ENCODE results near the gene NKAIN4. TPM values are rescaled to one million over a fixed set of nuclear protein-coding genes. Genes with fewer than 3 reads are reported as not detected.

NKAIN4 gene
- total RNA-seq, 2 experiments from 2014 or later: not detected

- CTCF ChIA-PET: interaction anchor here (1.6 kb wide), 1 partner anchor 18 kb away, joined by 5 read pairs; no protein-coding TSS in a partner anchor
- H3K9me3 Mint-ChIP-seq (ENCODE audit: low read depth): no peaks in the 10 kb centered on the region
- no peaks in the 10 kb centered on the region for H3K27me3 Mint-ChIP-seq
Measured at GRCh38 chr20:63205896-63206295, 48.4 kb downstream of the NKAIN4 start.

GRCh38 chr20:63204362-63204761 is 49.9 kb downstream of the NKAIN4 start:
- Mint-ChIP-seq H3K4me3 (no peak overlapping the region), H3K36me3 (peaks cover 23% of the 10 kb centered on the region), H3K9me3 (ENCODE audit: low read depth) (no peaks in the 10 kb centered on the region), H3K27me3 (no peaks in the 10 kb centered on the region), H3K4me1 (peaks cover under 1% of the 10 kb centered on the region), H3K27ac (no peak overlapping the region)
- ATAC-seq (no peak), DNase-seq (no peak)
- CTCF ChIA-PET: interaction anchor here (0.8 kb wide), 1 partner anchor 19 kb away, joined by 5 read pairs; no protein-coding TSS in a partner anchor

More at GRCh38 chr20:63205896-63206295, 48.4 kb downstream of the NKAIN4 start:
- H3K4me1 Mint-ChIP-seq: peaks cover 12% of the 10 kb centered on the region
- H3K4me3 Mint-ChIP-seq: no peak overlapping the region
- no peak overlapping the region for H3K27ac Mint-ChIP-seq
- no peak for ATAC-seq
- DNase-seq: no peak
- peaks cover 31% of the 10 kb centered on the region for H3K36me3 Mint-ChIP-seq

GRCh38 chr20:63202811-63203526 is 51.3 kb downstream of the NKAIN4 start:
- no peak overlapping the region for H3K27ac Mint-ChIP-seq
- no peaks in the 10 kb centered on the region for H3K9me3 Mint-ChIP-seq (ENCODE audit: low read depth)
- H3K36me3 Mint-ChIP-seq: peaks cover 20% of the 10 kb centered on the region
- H3K4me1 Mint-ChIP-seq: no peaks in the 10 kb centered on the region
- DNase-seq (no peak), ATAC-seq (no peak)
- no peak overlapping the region for H3K4me3 Mint-ChIP-seq
- H3K27me3 Mint-ChIP-seq: no peaks in the 10 kb centered on the region
- CTCF ChIA-PET: no interaction called here

GRCh38 chr20:63202021-63202420 is 52.2 kb downstream of the NKAIN4 start:
- peaks cover 4% of the 10 kb centered on the region for H3K4me1 Mint-ChIP-seq
- ATAC-seq (no peak), DNase-seq (no peak)
- H3K36me3 Mint-ChIP-seq: peaks cover 21% of the 10 kb centered on the region
- H3K27ac Mint-ChIP-seq: no peak overlapping the region
- no peaks in the 10 kb centered on the region for H3K9me3 Mint-ChIP-seq (ENCODE audit: low read depth)
- no peaks in the 10 kb centered on the region for H3K27me3 Mint-ChIP-seq
- CTCF ChIA-PET: no interaction called here
- no peak overlapping the region for H3K4me3 Mint-ChIP-seq

- no peaks in the 10 kb centered on the region for H3K27me3 Mint-ChIP-seq
- H3K4me1 Mint-ChIP-seq: peaks cover 4% of the 10 kb centered on the region
- DNase-seq (no peak), ATAC-seq (no peak)
- no peak overlapping the region for H3K27ac Mint-ChIP-seq
- H3K4me3 Mint-ChIP-seq: no peak overlapping the region
- peaks cover 27% of the 10 kb centered on the region for H3K36me3 Mint-ChIP-seq
- CTCF ChIA-PET: interaction anchor here (0.9 kb wide), 1 partner anchor 25 kb away, joined by 4 read pairs; no protein-coding TSS in a partner anchor
- H3K9me3 Mint-ChIP-seq (ENCODE audit: low read depth): no peaks in the 10 kb centered on the region
Measured at GRCh38 chr20:63198606-63199005, 55.7 kb downstream of the NKAIN4 start.

GRCh38 chr20:63196768-63197470 is 57.3 kb downstream of the NKAIN4 start:
- no peak for DNase-seq
- CTCF ChIA-PET: interaction anchor here (0.9 to 1.8 kb wide), 3 partner anchors 14 to 27 kb away, joined by 3 to 4 read pairs (median 3); no protein-coding TSS in a partner anchor
- peaks cover 19% of the 10 kb centered on the region for H3K36me3 Mint-ChIP-seq
- no peaks in the 10 kb centered on the region for H3K9me3 Mint-ChIP-seq (ENCODE audit: low read depth)
- no peaks in the 10 kb centered on the region for H3K27me3 Mint-ChIP-seq
- H3K27ac Mint-ChIP-seq: no peak overlapping the region
- ATAC-seq: no peak
- no peak overlapping the region for H3K4me3 Mint-ChIP-seq
- H3K4me1 Mint-ChIP-seq: peaks cover 4% of the 10 kb centered on the region

GRCh38 chr20:63194797-63195173 is 59.5 kb downstream of the NKAIN4 start:
- H3K9me3 Mint-ChIP-seq (ENCODE audit: low read depth): no peaks in the 10 kb centered on the region
- H3K36me3 Mint-ChIP-seq: peaks cover 13% of the 10 kb centered on the region
- DNase-seq (no peak), ATAC-seq (no peak)
- CTCF ChIA-PET: interaction anchor here (1.0 kb wide), 1 partner anchor 20 kb away, joined by 3 read pairs; no protein-coding TSS in a partner anchor
- no peak overlapping the region for H3K27ac Mint-ChIP-seq
- H3K4me3 Mint-ChIP-seq: no peak overlapping the region
- H3K27me3 Mint-ChIP-seq: no peaks in the 10 kb centered on the region
- H3K4me1 Mint-ChIP-seq: peaks cover 4% of the 10 kb centered on the region

- Mint-ChIP-seq H3K4me3 (no peak overlapping the region), H3K27ac (no peak overlapping the region), H3K27me3 (no peaks in the 10 kb centered on the region), H3K36me3 (peaks cover 13% of the 10 kb centered on the region), H3K9me3 (ENCODE audit: low read depth) (no peaks in the 10 kb centered on the region), H3K4me1 (peaks cover 4% of the 10 kb centered on the region)
- CTCF ChIA-PET: interaction anchor here (1.0 kb wide), 1 partner anchor 21 kb away, joined by 3 read pairs; no protein-coding TSS in a partner anchor
- DNase-seq (no peak), ATAC-seq (no peak)
Measured at GRCh38 chr20:63194007-63194796, 60.1 kb downstream of the NKAIN4 start.

GRCh38 chr20:63192721-63193120 is 61.5 kb downstream of the NKAIN4 start:
- H3K4me3 Mint-ChIP-seq: no peak overlapping the region
- no peaks in the 10 kb centered on the region for H3K9me3 Mint-ChIP-seq (ENCODE audit: low read depth)
- no peaks in the 10 kb centered on the region for H3K27me3 Mint-ChIP-seq
- peaks cover 13% of the 10 kb centered on the region for H3K36me3 Mint-ChIP-seq
- no peak for DNase-seq
- CTCF ChIA-PET: interaction anchor here (0.7 to 1.0 kb wide), 2 partner anchors 10 to 99 kb away, joined by 3 read pairs; no protein-coding TSS in a partner anchor
- H3K4me1 Mint-ChIP-seq: peaks cover 4% of the 10 kb centered on the region
- ATAC-seq: no peak
- H3K27ac Mint-ChIP-seq: no peak overlapping the region

GRCh38 chr20:63191400-63191799 is 62.9 kb downstream of the NKAIN4 start:
- no peaks in the 10 kb centered on the region for H3K9me3 Mint-ChIP-seq (ENCODE audit: low read depth)
- H3K4me3 Mint-ChIP-seq: no peak overlapping the region
- no peak for DNase-seq
- no peak for ATAC-seq
- no peaks in the 10 kb centered on the region for H3K27me3 Mint-ChIP-seq
- no peak overlapping the region for H3K27ac Mint-ChIP-seq
- CTCF ChIA-PET: interaction anchor here (2.0 kb wide), 1 partner anchor 11 kb away, joined by 4 read pairs; no protein-coding TSS in a partner anchor
- H3K4me1 Mint-ChIP-seq: no peaks in the 10 kb centered on the region
- H3K36me3 Mint-ChIP-seq: peaks cover 9% of the 10 kb centered on the region

- CTCF ChIA-PET: interaction anchor here (1.1 to 2.0 kb wide), 2 partner anchors 10 to 33 kb away, joined by 4 to 6 read pairs; no protein-coding TSS in a partner anchor
- peaks cover 7% of the 10 kb centered on the region for H3K36me3 Mint-ChIP-seq
- H3K27ac Mint-ChIP-seq: no peak overlapping the region
- no peak for DNase-seq
- ATAC-seq: no peak
- no peak overlapping the region for H3K4me3 Mint-ChIP-seq
- no peaks in the 10 kb centered on the region for H3K27me3 Mint-ChIP-seq
- no peaks in the 10 kb centered on the region for H3K4me1 Mint-ChIP-seq
- no peaks in the 10 kb centered on the region for H3K9me3 Mint-ChIP-seq (ENCODE audit: low read depth)
Measured at GRCh38 chr20:63190828-63191227, 63.4 kb downstream of the NKAIN4 start.

Measured in activated CD8-positive, alpha-beta memory T cell treated with anti-CD3 and anti-CD28 coated beads, Interleukin-2, amount 10 ng/mL, durations not matched to agents 7 days and 5 days (primary cell).